ENCODE measurements around the gene TRPM3.
"Not testable (repeated sequence)": the region's sequence is repeated elsewhere in the genome, so short reads cannot be mapped to it uniquely, and the experiment has no call there.

Gene TRPM3

GRCh38 chr9:70668751-70669150 is 452.7 kb downstream of the TRPM3 start:
- Histone ChIP-seq H3K27ac (ENCODE audit: low read depth, low read length) (no peak overlapping the region), H3K14ac (ENCODE audit: low read length) (no peak overlapping the region), H2BK5ac (ENCODE audit: low read depth, low read length, poor library complexity) (no peak overlapping the region), H3K4ac (ENCODE audit: low read depth, low read length) (no peak overlapping the region), H3K27me3 (ENCODE audit: insufficient read depth, low read length) (no peaks in the 10 kb centered on the region), H3K4me2 (ENCODE audit: low read length) (no peak overlapping the region), H4K8ac (ENCODE audit: low read depth, low read length) (no peak overlapping the region), H3K36me3 (ENCODE audit: control insufficient read depth in 1 of 2, insufficient read depth in 2 of 2, low read length in 2 of 2) (no peaks in the 10 kb centered on the region), H4K12ac (ENCODE audit: low read depth, low read length) (no peak overlapping the region), H3K79me2 (ENCODE audit: control insufficient read depth, insufficient read depth, low read length, poor library complexity) (no peaks in the 10 kb centered on the region), H3K4me1 (ENCODE audit: control insufficient read depth in 1 of 2, insufficient read depth in 2 of 2, low read length in 2 of 2) (no peaks in the 10 kb centered on the region), H3K23ac (ENCODE audit: low read length) (no peak overlapping the region), H3K4me3 (ENCODE audit: low read depth, low read length) (no peak overlapping the region), H4K91ac (ENCODE audit: low read depth, low read length) (no peak overlapping the region), H2AFZ (ENCODE audit: insufficient read depth, low read length, poor library complexity) (no peak overlapping the region), H2BK120ac (ENCODE audit: insufficient read depth, low read length, poor library complexity) (no peak overlapping the region), H3K9ac (ENCODE audit: low read length) (no peak overlapping the region), H2AK5ac (ENCODE audit: low read length) (no peak overlapping the region), H2BK12ac (ENCODE audit: low read length) (no peak overlapping the region), H3K9me3 (ENCODE audit: insufficient read depth, low read depth, low read length) (peaks cover 1% of the 10 kb centered on the region), H3K79me1 (ENCODE audit: low read length) (no peaks in the 10 kb centered on the region), H3K18ac (ENCODE audit: low read length) (no peak overlapping the region)
- no CpG with 5 or more reads among the region's 3 CpGs for WGBS (ENCODE audit: extremely low coverage, insufficient coverage, insufficient read length)
- DNase-seq = no peak

GRCh38 chr9:70658765-70659164 is 462.7 kb downstream of the TRPM3 start:
- H3K27ac ChIP-seq (ENCODE audit: low read depth, low read length) = no peak overlapping the region
- H3K27me3 ChIP-seq (ENCODE audit: insufficient read depth, low read length) = no peaks in the 10 kb centered on the region
- H3K14ac ChIP-seq (ENCODE audit: low read length) = no peak overlapping the region
- no peak overlapping the region for H3K4ac ChIP-seq (ENCODE audit: low read depth, low read length)
- H2BK5ac ChIP-seq (ENCODE audit: low read depth, low read length, poor library complexity) = no peak overlapping the region
- no peak overlapping the region for H2BK120ac ChIP-seq (ENCODE audit: insufficient read depth, low read length, poor library complexity)
- H3K18ac ChIP-seq (ENCODE audit: low read length) = no peak overlapping the region
- no peak for DNase-seq
- no peak overlapping the region for H2AK5ac ChIP-seq (ENCODE audit: low read length)
- H3K36me3 ChIP-seq (ENCODE audit: control insufficient read depth in 1 of 2, insufficient read depth in 2 of 2, low read length in 2 of 2) = no peaks in the 10 kb centered on the region
- no peaks in the 10 kb centered on the region for H3K79me2 ChIP-seq (ENCODE audit: control insufficient read depth, insufficient read depth, low read length, poor library complexity)
- H3K79me1 ChIP-seq (ENCODE audit: low read length) = no peaks in the 10 kb centered on the region
- H3K9ac ChIP-seq (ENCODE audit: low read length) = no peak overlapping the region
- no peak overlapping the region for H3K23ac ChIP-seq (ENCODE audit: low read length)
- no peak overlapping the region for H4K12ac ChIP-seq (ENCODE audit: low read depth, low read length)
- H4K8ac ChIP-seq (ENCODE audit: low read depth, low read length) = no peak overlapping the region
- no peak overlapping the region for H3K4me3 ChIP-seq (ENCODE audit: low read depth, low read length)
- H2AFZ ChIP-seq (ENCODE audit: insufficient read depth, low read length, poor library complexity) = no peak overlapping the region
- H4K91ac ChIP-seq (ENCODE audit: low read depth, low read length) = no peak overlapping the region
- H3K9me3 ChIP-seq (ENCODE audit: insufficient read depth, low read depth, low read length) = no peaks in the 10 kb centered on the region
- no peak overlapping the region for H3K4me2 ChIP-seq (ENCODE audit: low read length)
- H2BK12ac ChIP-seq (ENCODE audit: low read length) = no peak overlapping the region
- H3K4me1 ChIP-seq (ENCODE audit: control insufficient read depth in 1 of 2, insufficient read depth in 2 of 2, low read length in 2 of 2) = no peaks in the 10 kb centered on the region

GRCh38 chr9:70656281-70656680 is 465.1 kb downstream of the TRPM3 start:
- no peaks in the 10 kb centered on the region for H3K79me1 ChIP-seq (ENCODE audit: low read length)
- H2BK5ac ChIP-seq (ENCODE audit: low read depth, low read length, poor library complexity) = no peak overlapping the region
- no peaks in the 10 kb centered on the region for H3K4me1 ChIP-seq (ENCODE audit: control insufficient read depth in 1 of 2, insufficient read depth in 2 of 2, low read length in 2 of 2)
- H3K4me2 ChIP-seq (ENCODE audit: low read length) = no peak overlapping the region
- H3K4ac ChIP-seq (ENCODE audit: low read depth, low read length) = no peak overlapping the region
- no peak overlapping the region for H4K8ac ChIP-seq (ENCODE audit: low read depth, low read length)
- H3K27me3 ChIP-seq (ENCODE audit: insufficient read depth, low read length) = no peaks in the 10 kb centered on the region
- no CpG with 5 or more reads among the region's 1 CpG for WGBS (ENCODE audit: extremely low coverage, insufficient coverage, insufficient read length)
- no peak overlapping the region for H3K9ac ChIP-seq (ENCODE audit: low read length)
- H2AK5ac ChIP-seq (ENCODE audit: low read length) = no peak overlapping the region
- no peak for DNase-seq
- H3K23ac ChIP-seq (ENCODE audit: low read length) = no peak overlapping the region
- H3K36me3 ChIP-seq (ENCODE audit: control insufficient read depth in 1 of 2, insufficient read depth in 2 of 2, low read length in 2 of 2) = no peaks in the 10 kb centered on the region
- H2BK120ac ChIP-seq (ENCODE audit: insufficient read depth, low read length, poor library complexity) = no peak overlapping the region
- no peak overlapping the region for H3K18ac ChIP-seq (ENCODE audit: low read length)
- H2BK12ac ChIP-seq (ENCODE audit: low read length) = no peak overlapping the region
- H4K12ac ChIP-seq (ENCODE audit: low read depth, low read length) = no peak overlapping the region
- H3K27ac ChIP-seq (ENCODE audit: low read depth, low read length) = no peak overlapping the region
- no peak overlapping the region for H2AFZ ChIP-seq (ENCODE audit: insufficient read depth, low read length, poor library complexity)
- H3K9me3 ChIP-seq (ENCODE audit: insufficient read depth, low read depth, low read length) = no peaks in the 10 kb centered on the region
- no peak overlapping the region for H3K14ac ChIP-seq (ENCODE audit: low read length)
- no peaks in the 10 kb centered on the region for H3K79me2 ChIP-seq (ENCODE audit: control insufficient read depth, insufficient read depth, low read length, poor library complexity)
- H3K4me3 ChIP-seq (ENCODE audit: low read depth, low read length) = no peak overlapping the region
- no peak overlapping the region for H4K91ac ChIP-seq (ENCODE audit: low read depth, low read length)

- Histone ChIP-seq H3K4ac (ENCODE audit: low read depth, low read length) (no peak overlapping the region), H2BK120ac (ENCODE audit: insufficient read depth, low read length, poor library complexity) (no peak overlapping the region), H3K79me1 (ENCODE audit: low read length) (no peaks in the 10 kb centered on the region), H2AFZ (ENCODE audit: insufficient read depth, low read length, poor library complexity) (no peak overlapping the region), H4K8ac (ENCODE audit: low read depth, low read length) (no peak overlapping the region), H3K79me2 (ENCODE audit: control insufficient read depth, insufficient read depth, low read length, poor library complexity) (no peaks in the 10 kb centered on the region), H3K9me3 (ENCODE audit: insufficient read depth, low read depth, low read length) (no peaks in the 10 kb centered on the region), H4K12ac (ENCODE audit: low read depth, low read length) (no peak overlapping the region), H3K4me2 (ENCODE audit: low read length) (no peak overlapping the region), H3K4me1 (ENCODE audit: control insufficient read depth in 1 of 2, insufficient read depth in 2 of 2, low read length in 2 of 2) (no peaks in the 10 kb centered on the region), H3K18ac (ENCODE audit: low read length) (no peak overlapping the region), H3K23ac (ENCODE audit: low read length) (no peak overlapping the region), H4K91ac (ENCODE audit: low read depth, low read length) (no peak overlapping the region), H2AK5ac (ENCODE audit: low read length) (no peak overlapping the region), H3K9ac (ENCODE audit: low read length) (no peak overlapping the region), H2BK5ac (ENCODE audit: low read depth, low read length, poor library complexity) (no peak overlapping the region), H3K27me3 (ENCODE audit: insufficient read depth, low read length) (no peaks in the 10 kb centered on the region), H3K36me3 (ENCODE audit: control insufficient read depth in 1 of 2, insufficient read depth in 2 of 2, low read length in 2 of 2) (no peaks in the 10 kb centered on the region), H2BK12ac (ENCODE audit: low read length) (no peak overlapping the region), H3K14ac (ENCODE audit: low read length) (no peak overlapping the region), H3K4me3 (ENCODE audit: low read depth, low read length) (no peak overlapping the region), H3K27ac (ENCODE audit: low read depth, low read length) (no peak overlapping the region)
- no peak for DNase-seq
- no CpG with 5 or more reads among the region's 1 CpG for WGBS (ENCODE audit: extremely low coverage, insufficient coverage, insufficient read length)
These were observed 467.3 kb downstream of the TRPM3 start for GRCh38 chr9:70654144-70654543.

- not testable (repeated sequence) for H3K79me2 ChIP-seq (ENCODE audit: control insufficient read depth, insufficient read depth, low read length, poor library complexity); H2BK12ac ChIP-seq (ENCODE audit: low read length); H3K23ac ChIP-seq (ENCODE audit: low read length); H2AFZ ChIP-seq (ENCODE audit: insufficient read depth, low read length, poor library complexity); H2AK5ac ChIP-seq (ENCODE audit: low read length); H3K27ac ChIP-seq (ENCODE audit: low read depth, low read length); H3K9ac ChIP-seq (ENCODE audit: low read length); H2BK120ac ChIP-seq (ENCODE audit: insufficient read depth, low read length, poor library complexity); H3K4me3 ChIP-seq (ENCODE audit: low read depth, low read length); H3K4ac ChIP-seq (ENCODE audit: low read depth, low read length); H4K12ac ChIP-seq (ENCODE audit: low read depth, low read length); H4K91ac ChIP-seq (ENCODE audit: low read depth, low read length); H3K14ac ChIP-seq (ENCODE audit: low read length); DNase-seq; H3K36me3 ChIP-seq (ENCODE audit: control insufficient read depth in 1 of 2, insufficient read depth in 2 of 2, low read length in 2 of 2); H4K8ac ChIP-seq (ENCODE audit: low read depth, low read length); H3K9me3 ChIP-seq (ENCODE audit: insufficient read depth, low read depth, low read length); H3K4me1 ChIP-seq (ENCODE audit: control insufficient read depth in 1 of 2, insufficient read depth in 2 of 2, low read length in 2 of 2); H3K18ac ChIP-seq (ENCODE audit: low read length); H3K4me2 ChIP-seq (ENCODE audit: low read length); H3K27me3 ChIP-seq (ENCODE audit: insufficient read depth, low read length); H3K79me1 ChIP-seq (ENCODE audit: low read length); H2BK5ac ChIP-seq (ENCODE audit: low read depth, low read length, poor library complexity)
These were observed 476.8 kb downstream of the TRPM3 start for GRCh38 chr9:70644627-70645026.
